B cell (primary cell): ENCODE data around the gene CD28. TPM values are rescaled to one million over a fixed set of nuclear protein-coding genes. Genes with fewer than 3 reads are reported as not detected.

ENCODE experiments used
- ATAC-seq: fragments of 200-7000 bp; cut with Tn5 transposase; one replicate; pipeline ENCODE4 v1.10.0; 2021; ENCODE audit warnings: low read depth, mild to moderate bottlenecking, moderate number of reproducible peaks, moderate library complexity
- CTCF ChIA-PET: fragments of 350-600 bp; sonication (Branson Sonifier 250); formaldehyde crosslinking; loops from one replicate; lab custom pipeline; 2021; ENCODE audit warnings: antibody characterized with exemption, inconsistent platforms; lab: Charles Lee
- POLR2A ChIA-PET: fragments of 350-600 bp; sonication (Branson Sonifier 250); formaldehyde crosslinking; loops from one replicate; lab custom pipeline; 2021; ENCODE audit warnings: antibody characterized with exemption; lab: Charles Lee
- DNase-seq: peaks from one replicate; pipeline ENCODE4 v3.0.0; 2013
- H2AFZ ChIP-seq: 2 replicates; pipeline ENCODE4 v1.6.1; 2012; ENCODE audit warnings: mild to moderate bottlenecking, low read depth, low read length; ENCODE audit not compliant: insufficient read depth, poor library complexity, severe bottlenecking
- H3K27ac ChIP-seq, 2 donors: 1 replicate in 1 of 2; 2 replicates in 1 of 2; pipeline ENCODE4 v1.5.1; 2012 to 2013; ENCODE audit warnings: low read length in 2 of 2, mild to moderate bottlenecking in 2 of 2, moderate library complexity in 1 of 2
- H3K27me3 ChIP-seq, 4 experiments: fragments of 200-600 bp in 1 of 4; sonication (generic) in 1 of 4; replicated peaks in 1 of 4; 1 replicate in 2 of 4; 2 replicates in 2 of 4; pipeline versions ENCODE4 v1.6.1 to v1.7.0; 2013 to 2016; ENCODE audit warnings: low read length in 3 of 4, mild to moderate bottlenecking in 2 of 4, mixed read lengths in 1 of 4, moderate library complexity in 1 of 4; ENCODE audit not compliant: insufficient read depth in 4 of 4, control insufficient read depth in 3 of 4; ENCODE audit errors: control extremely low read depth in 1 of 4
- H3K36me3 ChIP-seq, 2 experiments: replicated peaks in 1 of 2; 1 replicate in 1 of 2; 2 replicates in 1 of 2; pipeline versions ENCODE4 v1.6.1 to v1.7.1; 2013; ENCODE audit warnings: low read length in 1 of 2; ENCODE audit not compliant: insufficient read depth in 2 of 2, control insufficient read depth in 1 of 2; ENCODE audit errors: control extremely low read depth in 1 of 2, extremely low read depth in 1 of 2
- H3K4me1 ChIP-seq, 2 donors: fragments of 200-600 bp in 1 of 2; sonication (generic) in 1 of 2; 1 replicate in 1 of 2; 2 replicates in 1 of 2; pipeline versions ENCODE4 v1.5.1 to v1.6.1; 2013 to 2017; ENCODE audit warnings: low read length in 2 of 2; ENCODE audit not compliant: control insufficient read depth in 2 of 2, insufficient read depth in 2 of 2
- H3K4me2 ChIP-seq: replicated peaks from 2 replicates; pipeline ENCODE3; 2012; ENCODE audit warnings: mild to moderate bottlenecking, low read depth, low read length; ENCODE audit not compliant: poor library complexity, severe bottlenecking
- H3K4me3 ChIP-seq, 5 experiments: fragments of 200-600 bp in 1 of 5; sonication (generic) in 1 of 5; 1 replicate in 3 of 5; 2 replicates in 2 of 5; pipeline versions ENCODE4 v1.5.1 to v1.7.0; 2011 to 2016; ENCODE audit warnings: low read length in 4 of 5, mild to moderate bottlenecking in 4 of 5, low read depth in 2 of 5, control low read depth in 1 of 5, moderate library complexity in 1 of 5; ENCODE audit not compliant: insufficient read depth in 1 of 5; ENCODE audit errors: control extremely low read depth in 1 of 5, extremely low read depth in 1 of 5
- H3K79me2 ChIP-seq: fragments of 200-600 bp; sonication (generic); one replicate; pipeline ENCODE4 v1.6.0; 2016; ENCODE audit warnings: low read length; ENCODE audit not compliant: control insufficient read depth, insufficient read depth
- H3K9ac ChIP-seq: fragments of 200-600 bp; sonication (generic); 2 replicates; pipeline ENCODE4 v1.6.1; 2017; ENCODE audit warnings: mild to moderate bottlenecking, low read length, moderate library complexity
- H3K9me3 ChIP-seq, 3 donors: one replicate each; pipeline versions ENCODE4 v1.6.1 to v1.7.1; 2013; ENCODE audit warnings: low read length in 2 of 3; ENCODE audit not compliant: control insufficient read depth in 2 of 3, insufficient read depth in 1 of 3; ENCODE audit errors: control extremely low read depth in 1 of 3
- H4K20me1 ChIP-seq: 2 replicates; pipeline ENCODE4 v1.6.0; 2012; ENCODE audit warnings: mild to moderate bottlenecking, low read length; ENCODE audit not compliant: insufficient read depth, control insufficient read depth, poor library complexity, severe bottlenecking
- H3K27ac Mint-ChIP-seq: one replicate; pipeline ENCODE4 v1.8.0; 2021; ENCODE audit warnings: mixed read lengths
- H3K27me3 Mint-ChIP-seq: one replicate; pipeline ENCODE4 v1.8.0; 2021; ENCODE audit warnings: mixed read lengths
- H3K4me1 Mint-ChIP-seq: one replicate; pipeline ENCODE4 v1.8.0; 2021; ENCODE audit warnings: mixed read lengths
- H3K4me3 Mint-ChIP-seq: one replicate; pipeline ENCODE4 v1.8.0; 2021; ENCODE audit warnings: mixed read lengths
- H3K9me3 Mint-ChIP-seq: one replicate; pipeline ENCODE4 v1.8.0; 2022; ENCODE audit warnings: mixed read lengths; ENCODE audit not compliant: insufficient read depth
- EZH2 ChIP-seq: IDR thresholded peaks from 2 replicates; pipeline ENCODE4 v1.6.1; 2012; ENCODE audit warnings: borderline replicate concordance, low read depth, mild to moderate bottlenecking, moderate library complexity, low read length; ENCODE audit not compliant: insufficient read depth, poor library complexity, severe bottlenecking
- WGBS: methylation state at CpG from one replicate; pipeline ENCODE4 v1.1.5; 2013; ENCODE audit warnings: missing lambda C conversion rate; ENCODE audit not compliant: insufficient coverage; 5-methylcytosine and 5-hydroxymethylcytosine counted together
- intact Hi-C: fragments of 100-400 bp; cut with micrococcal nuclease; formaldehyde crosslinking; loops from one replicate; pipeline ENCODE4 v1.10.0; 2022
- polyA plus RNA-seq: library from polyadenylated mRNA; depleted of rRNA; stranded (reverse); fragments of >200 nt; gene quantifications from 2 replicates; pipeline ENCODE4 v1.2.3, GENCODE V29; 2012
- total RNA-seq, 2 donors: library from RNA; stranded (reverse); fragments of 120-200 nt in 1 of 2; gene quantifications; 1 replicate in 1 of 2; 2 replicates in 1 of 2; pipeline versions ENCODE4 v1.2.3 to v1.2.4, GENCODE V29; 2013 to 2022
- TF ChIP-seq, protein P1 (sequence below): fragments of 200-600 bp; IDR thresholded peaks from one replicate; pipeline ENCODE4 v1.8.0; 2022; ENCODE audit warnings: antibody characterized with exemption, mild to moderate bottlenecking

Gene CD28
- total and polyA plus RNA-seq, 2 donors (not counting 1 experiment from before 2014, with no cell fraction given), result 0.18 to 0.37 TPM

DNA sequence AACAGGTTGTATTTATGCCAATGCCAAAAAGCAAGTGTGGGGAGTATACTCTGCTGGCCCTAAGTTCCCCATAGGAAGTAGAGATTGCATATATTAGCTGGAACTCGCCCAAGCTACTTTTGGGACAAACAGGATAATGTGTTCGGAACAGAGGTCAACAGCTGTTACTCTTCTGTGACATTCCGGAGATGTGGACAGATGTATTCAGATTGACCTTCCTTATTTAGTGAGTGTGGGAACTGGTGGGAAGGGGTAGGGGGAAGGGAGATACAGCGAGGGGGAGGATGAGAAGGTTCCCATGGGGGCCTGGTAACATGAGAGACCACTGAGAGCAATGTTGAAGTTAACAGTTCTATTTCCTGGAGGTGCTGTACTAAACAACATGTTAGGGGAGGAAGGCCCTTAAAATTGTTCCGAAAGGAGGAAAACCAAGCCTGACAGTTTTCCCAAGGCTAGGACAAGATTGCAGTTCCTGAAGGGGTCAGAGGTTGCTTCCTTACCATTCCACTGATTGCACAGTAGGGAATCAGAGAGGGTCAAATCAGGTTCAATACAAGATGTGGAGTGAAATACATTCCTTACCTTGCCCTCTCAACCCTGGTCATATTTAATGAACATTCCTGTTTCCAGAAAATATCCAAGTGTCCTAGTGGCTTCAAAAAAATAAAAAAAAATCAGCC lies 14.3 kb upstream of the CD28 start:
- Mint-ChIP-seq H3K4me3 (no peak overlapping the region), H3K4me1 (peaks cover 23% of the 10 kb centered on the region), H3K9me3 (no peaks in the 10 kb centered on the region), H3K27me3 (peaks cover 74% of the 10 kb centered on the region), H3K27ac (no peak overlapping the region)
- ChIA-PET CTCF (no interaction called here), POLR2A (no interaction called here)
- H3K9me3 ChIP-seq, result peaks cover 0 to 1% (median 0%) of the 10 kb centered on the region in 3 donors
- TF ChIP-seq EZH2, result no peak
- TF ChIP-seq, protein P1, sequence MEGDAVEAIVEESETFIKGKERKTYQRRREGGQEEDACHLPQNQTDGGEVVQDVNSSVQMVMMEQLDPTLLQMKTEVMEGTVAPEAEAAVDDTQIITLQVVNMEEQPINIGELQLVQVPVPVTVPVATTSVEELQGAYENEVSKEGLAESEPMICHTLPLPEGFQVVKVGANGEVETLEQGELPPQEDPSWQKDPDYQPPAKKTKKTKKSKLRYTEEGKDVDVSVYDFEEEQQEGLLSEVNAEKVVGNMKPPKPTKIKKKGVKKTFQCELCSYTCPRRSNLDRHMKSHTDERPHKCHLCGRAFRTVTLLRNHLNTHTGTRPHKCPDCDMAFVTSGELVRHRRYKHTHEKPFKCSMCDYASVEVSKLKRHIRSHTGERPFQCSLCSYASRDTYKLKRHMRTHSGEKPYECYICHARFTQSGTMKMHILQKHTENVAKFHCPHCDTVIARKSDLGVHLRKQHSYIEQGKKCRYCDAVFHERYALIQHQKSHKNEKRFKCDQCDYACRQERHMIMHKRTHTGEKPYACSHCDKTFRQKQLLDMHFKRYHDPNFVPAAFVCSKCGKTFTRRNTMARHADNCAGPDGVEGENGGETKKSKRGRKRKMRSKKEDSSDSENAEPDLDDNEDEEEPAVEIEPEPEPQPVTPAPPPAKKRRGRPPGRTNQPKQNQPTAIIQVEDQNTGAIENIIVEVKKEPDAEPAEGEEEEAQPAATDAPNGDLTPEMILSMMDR, result no peak
- H3K27me3 ChIP-seq, result peaks cover 0 to 50% (median 39%) of the 10 kb centered on the region in 4 experiments
- ATAC-seq (no peak), DNase-seq (no peak)
- intact Hi-C loops, result no loop called here
- H4K20me1 ChIP-seq, result no peaks in the 10 kb centered on the region
- no peaks in the 10 kb centered on the region for H3K79me2 ChIP-seq
- H3K4me2 ChIP-seq, result no peak overlapping the region
- no peak overlapping the region for H2AFZ ChIP-seq
- H3K9ac ChIP-seq, result no peak overlapping the region
- H3K27ac ChIP-seq, result no peak overlapping the region
- H3K36me3 ChIP-seq, result no peaks in the 10 kb centered on the region
- WGBS, result 81% methylated on average over 4 of the region's 5 CpGs
- no peak overlapping the region for H3K4me3 ChIP-seq
- H3K4me1 ChIP-seq, result peaks cover 21 to 24% of the 10 kb centered on the region in 2 donors

GRCh38 chr2:203693242-203693879 lies 13.1 kb upstream of the CD28 start:
- H3K4me1 ChIP-seq, result peaks cover 17 to 20% of the 10 kb centered on the region in 2 donors
- H2AFZ ChIP-seq, result no peak overlapping the region
- ATAC-seq (no peak), DNase-seq (no peak)
- ChIA-PET CTCF (no interaction called here), POLR2A (no interaction called here)
- H3K4me3 Mint-ChIP-seq, result no peak overlapping the region
- H4K20me1 ChIP-seq, result no peaks in the 10 kb centered on the region
- H3K9me3 Mint-ChIP-seq, result no peaks in the 10 kb centered on the region
- H3K27me3 Mint-ChIP-seq, result peaks cover 80% of the 10 kb centered on the region
- H3K4me2 ChIP-seq, result no peak overlapping the region
- H3K9me3 ChIP-seq, result peaks cover 0 to 1% (median 0%) of the 10 kb centered on the region in 3 donors
- no peaks in the 10 kb centered on the region for H3K79me2 ChIP-seq
- H3K4me1 Mint-ChIP-seq, result peaks cover 20% of the 10 kb centered on the region
- peaks cover 0 to 48% (median 36%) of the 10 kb centered on the region in 4 experiments for H3K27me3 ChIP-seq
- intact Hi-C loops, result no loop called here
- WGBS, result no CpG with 5 or more reads among the region's 6 CpGs
- no peak overlapping the region for H3K9ac ChIP-seq
- no peak overlapping the region for H3K4me3 ChIP-seq
- H3K36me3 ChIP-seq, result no peaks in the 10 kb centered on the region
- no peak overlapping the region for H3K27ac Mint-ChIP-seq
- H3K27ac ChIP-seq, result no peak overlapping the region
- TF ChIP-seq, protein P1, result no peak
- no peak for TF ChIP-seq EZH2
